ENCODE data around the gene ADCY1. TPM values are rescaled to one million over a fixed set of nuclear protein-coding genes. Genes with fewer than 3 reads are reported as not detected.

ADCY1 gene
- polyA plus RNA-seq, 1 experiment = 0.15 TPM

GRCh38 chr7:45576249-45576929 is 2.2 kb downstream of the ADCY1 start:
- TF ChIP-seq CTCF (IDR thresholded peaks at IDR 0.05; ENCODE audit: low read depth, low read length) = no peak
- H3K9me3 ChIP-seq (ENCODE audit: control insufficient read depth, insufficient read depth, low read length) = no peaks in the 10 kb centered on the region; the same call in 1 of the 2 replicates
- DNase-seq (ENCODE audit: low read depth, low spot score) = no peak
- H3K27me3 ChIP-seq (ENCODE audit: control insufficient read depth, insufficient read depth, low read length) = peaks cover 59% of the 10 kb centered on the region
- no peak overlapping the region for H3K27ac ChIP-seq (ENCODE audit: low read depth, low read length)
- ChIA-PET POLR2A (no interaction called here), CTCF (no interaction called here)
- no peak overlapping the region for H3K4me3 ChIP-seq (ENCODE audit: low read depth, low read length)

DNA sequence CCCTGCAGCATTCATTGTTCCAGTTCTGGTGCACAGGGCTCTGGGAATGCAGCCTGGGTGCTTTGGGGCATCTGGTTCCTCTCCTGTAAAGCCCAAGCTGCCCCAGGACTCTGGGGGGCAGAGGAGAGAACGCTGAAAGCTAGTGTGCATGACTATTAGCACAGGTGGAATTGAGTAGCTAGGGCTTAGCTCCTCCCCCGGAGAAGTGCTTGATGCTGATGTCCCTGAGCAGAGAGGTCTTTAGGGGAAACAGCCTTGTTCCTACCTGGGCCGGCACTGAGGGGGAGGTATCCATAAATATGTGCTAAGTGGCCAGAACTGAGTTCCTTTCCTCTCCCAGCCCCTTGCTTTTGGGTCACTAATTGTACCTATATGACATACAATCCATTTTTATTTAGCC is 3.9 kb downstream of the ADCY1 start:
- DNase-seq (ENCODE audit: low read depth, low spot score) = no peak
- H3K9me3 ChIP-seq (ENCODE audit: control insufficient read depth, insufficient read depth, low read length) = no peaks in the 10 kb centered on the region; the same call in 1 of the 2 replicates
- no peak overlapping the region for H3K4me3 ChIP-seq (ENCODE audit: low read depth, low read length)
- H3K27me3 ChIP-seq (ENCODE audit: control insufficient read depth, insufficient read depth, low read length) = peaks cover 51% of the 10 kb centered on the region
- POLR2A ChIA-PET = no interaction called here
- no peak overlapping the region for H3K27ac ChIP-seq (ENCODE audit: low read depth, low read length)
- CTCF ChIA-PET = no interaction called here
- no peak for TF ChIP-seq CTCF (IDR thresholded peaks at IDR 0.05; ENCODE audit: low read depth, low read length)

GRCh38 chr7:45578467-45578866 is 4.3 kb downstream of the ADCY1 start:
- H3K4me3 ChIP-seq (ENCODE audit: low read depth, low read length) = no peak overlapping the region
- no peak for DNase-seq (ENCODE audit: low read depth, low spot score)
- H3K9me3 ChIP-seq (ENCODE audit: control insufficient read depth, insufficient read depth, low read length) = no peaks in the 10 kb centered on the region; the same call in 1 of the 2 replicates
- ChIA-PET POLR2A (no interaction called here), CTCF (no interaction called here)
- H3K27me3 ChIP-seq (ENCODE audit: control insufficient read depth, insufficient read depth, low read length) = peaks cover 47% of the 10 kb centered on the region
- TF ChIP-seq CTCF (IDR thresholded peaks at IDR 0.05; ENCODE audit: low read depth, low read length) = no peak
- H3K27ac ChIP-seq (ENCODE audit: low read depth, low read length) = no peak overlapping the region

GRCh38 chr7:45579391-45579801 is 5.2 kb downstream of the ADCY1 start:
- no peak for TF ChIP-seq CTCF (IDR thresholded peaks at IDR 0.05; ENCODE audit: low read depth, low read length)
- no peak for DNase-seq (ENCODE audit: low read depth, low spot score)
- POLR2A ChIA-PET = no interaction called here
- Histone ChIP-seq H3K4me3 (ENCODE audit: low read depth, low read length) (no peak overlapping the region), H3K27me3 (ENCODE audit: control insufficient read depth, insufficient read depth, low read length) (peaks cover 41% of the 10 kb centered on the region), H3K27ac (ENCODE audit: low read depth, low read length) (no peak overlapping the region), H3K9me3 (ENCODE audit: control insufficient read depth, insufficient read depth, low read length) (no peaks in the 10 kb centered on the region; the same call in 1 of the 2 replicates)
- CTCF ChIA-PET = no interaction called here

DNA sequence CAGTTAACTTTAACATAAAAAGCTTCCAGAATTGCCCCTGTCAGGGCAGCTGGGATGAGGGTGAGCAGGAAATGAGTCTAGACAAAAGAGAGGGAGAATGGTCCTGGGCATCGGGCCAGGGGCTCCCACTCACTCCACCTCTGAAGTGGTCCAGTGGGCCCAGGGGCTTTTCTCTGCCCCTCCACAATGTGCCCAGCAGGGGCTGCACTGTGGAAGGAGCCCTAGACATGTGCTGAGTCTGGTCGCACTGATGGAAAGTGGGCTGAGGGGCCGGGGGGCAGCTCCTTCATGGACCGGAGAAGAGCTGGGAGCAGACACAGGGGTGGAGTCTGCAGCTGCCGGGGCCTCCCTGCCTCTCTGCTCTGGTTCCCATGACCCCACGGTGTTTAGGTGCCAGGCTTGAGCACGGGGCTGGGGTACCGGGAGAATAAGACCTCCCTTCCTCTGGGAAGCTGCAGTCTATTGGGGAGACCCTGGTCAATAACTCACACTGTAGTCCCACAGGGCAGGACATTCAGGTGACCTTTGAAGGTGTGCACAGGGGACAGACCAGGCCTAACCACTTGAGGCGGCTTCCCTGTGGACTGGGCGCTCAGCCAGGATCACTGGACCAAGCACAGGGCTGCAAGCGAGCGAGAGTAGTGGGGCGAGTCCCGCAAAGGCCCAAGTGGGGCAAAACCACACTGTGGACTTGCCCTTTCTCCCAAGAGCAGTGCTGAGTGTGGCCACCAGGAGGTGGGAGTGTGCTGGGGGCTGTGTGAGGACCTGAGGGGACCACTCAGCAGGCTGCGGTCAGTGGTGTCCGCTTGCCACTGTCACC is 6.1 kb downstream of the ADCY1 start:
- H3K27me3 ChIP-seq (ENCODE audit: control insufficient read depth, insufficient read depth, low read length) = peaks cover 35% of the 10 kb centered on the region
- no peaks in the 10 kb centered on the region; the same call in 1 of the 2 replicates for H3K9me3 ChIP-seq (ENCODE audit: control insufficient read depth, insufficient read depth, low read length)
- TF ChIP-seq CTCF (IDR thresholded peaks at IDR 0.05; ENCODE audit: low read depth, low read length) = peak; percentile 32; the same call in 1 of the 2 replicates
- no peak overlapping the region for H3K27ac ChIP-seq (ENCODE audit: low read depth, low read length)
- CTCF ChIA-PET = interaction anchor here (0.5 kb wide), 1 partner anchor 660 kb away, joined by 3 read pairs; no protein-coding TSS in a partner anchor
- DNase-seq (ENCODE audit: low read depth, low spot score) = no peak
- H3K4me3 ChIP-seq (ENCODE audit: low read depth, low read length) = no peak overlapping the region
- POLR2A ChIA-PET = no interaction called here

Data from AG04450 (cell line).